BLaER1 treated with 17β-estradiol and CSF1 and Interleukin-3, amounts not matched to agents 10 nM and 100 nM (cell line): ENCODE measurements around the gene KMT5C.

ENCODE experiments used
- H3K27ac ChIP-seq, 11 experiments: shearing (Covaris generic); formaldehyde crosslinking; 2 replicates each; pipeline ENCODE4 v1.8.1; 2022
- H3K27me3 ChIP-seq, 11 experiments: shearing (Covaris generic); formaldehyde crosslinking; 2 replicates each; pipeline ENCODE4 v1.8.1; 2022
- H3K36me3 ChIP-seq, 11 experiments: shearing (Covaris generic); formaldehyde crosslinking; 2 replicates each; pipeline ENCODE4 v1.8.1; 2022
- H3K4me1 ChIP-seq, 10 experiments: shearing (Covaris generic); formaldehyde crosslinking; 2 replicates each; pipeline ENCODE4 v1.8.1; 2022
- H3K4me2 ChIP-seq, 11 experiments: shearing (Covaris generic); formaldehyde crosslinking; 2 replicates each; pipeline ENCODE4 v1.8.1; 2022
- H3K4me3 ChIP-seq, 10 experiments: shearing (Covaris generic); formaldehyde crosslinking; 2 replicates each; pipeline ENCODE4 v1.8.1; 2022
- H3K9ac ChIP-seq, 11 experiments: shearing (Covaris generic); formaldehyde crosslinking; 2 replicates each; pipeline ENCODE4 v1.8.1; 2022
- H3K9me3 ChIP-seq, 11 experiments: shearing (Covaris generic); formaldehyde crosslinking; replicated peaks in 1 of 11; 2 replicates each; pipeline ENCODE4 v1.8.1; 2022
- H4K20me1 ChIP-seq, 11 experiments: shearing (Covaris generic); formaldehyde crosslinking; 2 replicates each; pipeline ENCODE4 v1.8.1; 2022
- Cebpa-rat ChIP-seq, 11 experiments: shearing (Covaris generic); IDR thresholded peaks; 2 replicates each; pipeline ENCODE4 v1.8.1; 2022

Gene KMT5C

DNA sequence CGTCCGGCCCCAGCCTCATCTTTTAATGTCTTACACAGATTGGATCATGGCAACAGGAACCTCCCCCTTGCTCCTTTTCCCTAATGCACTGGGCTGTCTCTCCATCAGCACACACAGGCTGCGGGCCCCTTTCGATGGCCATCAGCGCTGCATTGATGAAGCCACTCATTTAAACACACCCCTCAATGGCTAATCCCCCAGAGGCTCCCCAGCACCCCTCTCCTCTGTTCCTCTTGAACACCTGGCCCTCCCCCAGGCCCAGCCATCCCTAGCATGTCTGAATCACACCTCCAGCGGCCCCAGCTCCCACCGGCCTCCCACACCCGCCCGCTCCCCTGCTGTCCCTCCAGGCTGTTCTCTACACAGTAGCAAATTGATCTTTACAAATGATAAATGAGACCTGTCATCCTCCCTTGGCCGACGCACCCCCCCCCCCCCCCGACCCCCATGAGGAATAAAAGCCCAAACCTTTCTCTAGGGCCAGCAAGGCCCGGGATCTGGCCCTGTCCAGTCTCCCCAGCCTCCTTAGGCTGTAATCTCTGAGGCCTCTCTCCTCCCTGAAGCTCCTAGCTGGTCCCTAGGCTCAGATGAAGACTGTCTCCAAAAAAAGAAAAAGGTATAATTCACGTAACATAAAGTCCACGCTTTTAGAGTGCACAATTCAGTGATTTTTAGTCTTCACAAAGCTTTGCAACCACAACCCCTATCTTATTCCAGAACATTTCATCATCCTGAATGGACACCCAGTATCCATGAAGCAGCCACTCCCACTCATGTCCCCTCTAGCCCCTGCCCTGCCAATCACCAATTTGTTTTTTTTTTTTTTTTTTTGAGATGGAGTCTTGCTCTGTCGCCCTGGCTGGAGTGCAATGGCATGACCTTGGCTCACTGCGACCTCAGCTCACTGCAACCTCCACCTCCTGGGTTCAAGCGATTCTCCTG is 53.4 kb downstream of the KMT5C start:
- no peak overlapping the region for H3K4me3 ChIP-seq
- no peak overlapping the region for H3K4me2 ChIP-seq
- no peak overlapping the region for H3K27ac ChIP-seq
- H3K27me3 ChIP-seq: no peaks in the 10 kb centered on the region
- no peaks in the 10 kb centered on the region for H3K9me3 ChIP-seq
- H3K9ac ChIP-seq: no peak overlapping the region
- TF ChIP-seq Cebpa-rat (IDR thresholded peaks at IDR 0.05): no peak
- peaks cover 33 to 49% (median 39%) of the 10 kb centered on the region in 11 experiments for H3K36me3 ChIP-seq
- H4K20me1 ChIP-seq: peaks cover 44 to 78% (median 58%) of the 10 kb centered on the region in 11 experiments
- H3K4me1 ChIP-seq: peaks cover 30 to 47% (median 44%) of the 10 kb centered on the region in 10 experiments
